ENCODE data around the gene ZBED1.

DNA sequence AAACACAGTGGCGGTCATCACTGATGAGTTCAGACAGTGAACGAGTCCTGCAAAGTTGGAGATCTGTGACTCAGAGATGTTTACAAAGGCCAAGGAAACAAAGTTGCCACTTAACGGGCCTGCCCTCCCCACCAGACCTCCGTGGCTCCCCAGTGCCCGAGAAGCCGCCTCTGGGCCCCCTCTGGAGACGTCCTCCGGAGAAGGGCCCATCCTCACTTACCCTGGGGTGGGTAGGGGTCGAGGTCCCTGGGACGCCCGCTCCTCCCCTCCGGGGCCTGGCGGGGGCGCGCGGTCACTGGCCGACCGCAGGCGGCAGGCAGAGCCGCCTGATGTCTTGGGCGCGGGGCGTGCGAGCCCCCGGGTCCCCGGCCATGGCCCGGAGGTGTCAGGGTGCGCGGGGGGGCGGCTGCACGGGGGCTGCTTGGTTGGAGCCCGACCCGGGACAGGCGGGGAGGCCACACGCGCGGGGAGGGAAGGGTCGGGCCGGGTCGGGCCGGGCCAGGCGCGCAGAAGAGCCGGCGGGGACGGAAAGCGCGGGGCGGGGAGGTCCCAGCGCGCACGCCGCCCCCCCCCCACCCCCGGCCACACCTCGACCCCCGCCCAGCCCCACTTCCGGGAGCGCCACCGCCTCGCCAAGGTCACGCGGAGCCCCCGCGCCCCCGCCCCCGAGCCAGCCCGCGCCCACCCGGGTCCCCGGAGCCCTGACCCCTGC is 529 bp downstream of the ZBED1 start:
- TF ChIP-seq L3MBTL2 (conservative IDR thresholded peaks at IDR 0.05) (no peak), SP1 (IDR thresholded peaks at IDR 0.05) (no peak), NFRKB (IDR thresholded peaks at IDR 0.05) (no peak), ELF4 (IDR thresholded peaks at IDR 0.05) (no peak), ARNT (IDR thresholded peaks at IDR 0.05) (no peak), TARDBP (IDR thresholded peaks at IDR 0.05) (no peak), HDGF (IDR thresholded peaks at IDR 0.05; ENCODE audit: borderline replicate concordance) (no peak), SUZ12 (IDR thresholded peaks at IDR 0.05) (no peak), CTBP1 (IDR thresholded peaks at IDR 0.05; ENCODE audit: borderline replicate concordance) (no peak), BHLHE40 (IDR thresholded peaks at IDR 0.05; ENCODE audit: borderline replicate concordance) (no peak), LEF1 (IDR thresholded peaks at IDR 0.05; ENCODE audit: borderline replicate concordance) (no peak), ZNF384 (IDR thresholded peaks at IDR 0.05) (no peak), FOXA1 (IDR thresholded peaks at IDR 0.05) (no peak)
- TF ChIP-seq, protein P1, sequence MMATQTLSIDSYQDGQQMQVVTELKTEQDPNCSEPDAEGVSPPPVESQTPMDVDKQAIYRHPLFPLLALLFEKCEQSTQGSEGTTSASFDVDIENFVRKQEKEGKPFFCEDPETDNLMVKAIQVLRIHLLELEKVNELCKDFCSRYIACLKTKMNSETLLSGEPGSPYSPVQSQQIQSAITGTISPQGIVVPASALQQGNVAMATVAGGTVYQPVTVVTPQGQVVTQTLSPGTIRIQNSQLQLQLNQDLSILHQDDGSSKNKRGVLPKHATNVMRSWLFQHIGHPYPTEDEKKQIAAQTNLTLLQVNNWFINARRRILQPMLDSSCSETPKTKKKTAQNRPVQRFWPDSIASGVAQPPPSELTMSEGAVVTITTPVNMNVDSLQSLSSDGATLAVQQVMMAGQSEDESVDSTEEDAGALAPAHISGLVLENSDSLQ (IDR thresholded peaks at IDR 0.05) = no peak
